ENCODE data around the gene WWOX.

Gene WWOX

GRCh38 chr16:78235168-78235800 lies 135.8 kb downstream of the WWOX start:
- DNase-seq: peak; percentile 58

GRCh38 chr16:78235876-78236275 lies 136.4 kb downstream of the WWOX start:
- DNase-seq: no peak

GRCh38 chr16:78237841-78238240 lies 138.4 kb downstream of the WWOX start:
- DNase-seq: no peak

- no peak for DNase-seq
These were observed 141.2 kb downstream of the WWOX start for GRCh38 chr16:78240459-78241222.

- DNase-seq: no peak
These were observed 142.8 kb downstream of the WWOX start for GRCh38 chr16:78242239-78242630.

GRCh38 chr16:78244131-78244895 lies 144.9 kb downstream of the WWOX start:
- no peak for DNase-seq

GRCh38 chr16:78246559-78246958 lies 147.1 kb downstream of the WWOX start:
- DNase-seq: no peak

GRCh38 chr16:78249056-78249455 lies 149.6 kb downstream of the WWOX start:
- DNase-seq: no peak

GRCh38 chr16:78249832-78250231 lies 150.4 kb downstream of the WWOX start:
- DNase-seq: no peak

GRCh38 chr16:78251115-78251514 lies 151.7 kb downstream of the WWOX start:
- DNase-seq: no peak

GRCh38 chr16:78252757-78253156 lies 153.3 kb downstream of the WWOX start:
- no peak for DNase-seq

GRCh38 chr16:78254841-78255240 lies 155.4 kb downstream of the WWOX start:
- peak; percentile 43 for DNase-seq

- DNase-seq: no peak
These were observed 157.4 kb downstream of the WWOX start for GRCh38 chr16:78256686-78257375.

GRCh38 chr16:78257376-78257728 lies 157.9 kb downstream of the WWOX start:
- DNase-seq: no peak

- peak; percentile 45 for DNase-seq
These were observed 159.1 kb downstream of the WWOX start for GRCh38 chr16:78258375-78259065.

- no peak for DNase-seq
These were observed 160.4 kb downstream of the WWOX start for GRCh38 chr16:78259873-78260272.

- no peak for DNase-seq
These were observed 165.2 kb downstream of the WWOX start for GRCh38 chr16:78264642-78265041.

- no peak for DNase-seq
These were observed 169.8 kb downstream of the WWOX start for GRCh38 chr16:78269256-78269655.

GRCh38 chr16:78271981-78272380 lies 172.5 kb downstream of the WWOX start:
- no peak for DNase-seq

GRCh38 chr16:78274771-78275170 lies 175.3 kb downstream of the WWOX start:
- DNase-seq: no peak

GRCh38 chr16:78275420-78275819 lies 176.0 kb downstream of the WWOX start:
- DNase-seq: no peak

- DNase-seq: peak; percentile 49
These were observed 178.0 kb downstream of the WWOX start for GRCh38 chr16:78277321-78278055.

Measured in femur (tissue), 1 donor.